NCI-H187 treated with DMSO at 0.1 percent for 48 hours (cell line): Measurements from ENCODE around the gene TLK1.

Experiments
- DNase-seq: peaks from one replicate; lab custom pipeline; 2025; lab: John Stamatoyannopoulos, UW

Gene TLK1

GRCh38 chr2:170997893-170998597, 162.6 kb downstream of the TLK1 start:
- DNase-seq = no peak

DNA sequence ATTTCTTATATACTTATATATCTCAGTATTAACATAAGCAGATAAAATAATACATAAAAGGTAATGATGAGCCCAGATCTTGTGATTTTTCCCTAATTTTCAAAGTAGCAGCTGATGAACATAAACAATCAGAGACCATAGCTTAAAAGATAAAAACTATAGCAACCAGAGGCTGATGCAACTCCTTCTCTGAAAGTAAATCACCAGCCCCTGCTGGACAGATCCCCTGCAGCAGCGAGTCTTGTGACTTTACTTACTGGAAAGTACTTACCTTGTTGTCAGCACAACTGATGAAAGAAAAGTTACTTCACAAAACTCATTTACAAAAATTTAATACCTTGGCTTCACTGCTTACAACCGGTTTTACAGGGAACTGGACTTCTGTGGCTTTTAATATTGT, 164.4 kb downstream of the TLK1 start:
- no peak for DNase-seq

DNA sequence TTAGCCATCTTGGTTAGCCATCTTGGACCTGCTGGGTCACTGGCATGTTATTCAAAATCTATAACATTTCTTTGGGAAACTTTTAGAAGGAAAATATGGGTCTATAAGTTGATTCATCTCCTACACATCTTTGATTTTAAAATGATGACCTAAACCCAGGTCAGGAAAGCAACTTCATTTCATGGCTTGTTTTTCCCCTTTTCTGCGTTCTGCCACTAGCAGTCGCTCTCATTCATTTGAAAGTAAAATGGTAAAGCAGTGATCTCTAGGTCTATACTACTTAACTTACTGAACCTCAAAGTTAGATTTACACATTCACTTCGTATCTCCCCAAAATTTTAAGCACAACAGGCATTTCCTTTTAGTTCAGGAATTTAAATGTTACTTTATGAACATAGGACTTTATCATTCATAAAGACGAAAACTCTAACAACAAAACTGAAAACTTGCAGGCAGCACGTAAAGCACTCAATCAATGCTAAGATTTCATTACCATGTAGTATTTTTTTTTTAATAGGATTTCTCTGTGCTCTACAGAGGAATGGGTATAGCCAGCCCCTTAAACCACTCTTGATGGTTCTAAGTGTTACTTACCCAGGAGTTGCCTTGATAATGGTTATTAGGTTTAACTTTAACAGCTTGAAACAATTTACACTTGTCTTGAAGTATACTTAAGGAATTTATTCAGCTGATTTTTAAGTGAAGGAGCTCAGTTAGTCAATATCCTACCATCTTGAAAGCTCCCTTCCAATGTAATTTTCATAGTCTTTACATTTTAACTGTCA, 169.1 kb downstream of the TLK1 start:
- DNase-seq = no peak

DNA sequence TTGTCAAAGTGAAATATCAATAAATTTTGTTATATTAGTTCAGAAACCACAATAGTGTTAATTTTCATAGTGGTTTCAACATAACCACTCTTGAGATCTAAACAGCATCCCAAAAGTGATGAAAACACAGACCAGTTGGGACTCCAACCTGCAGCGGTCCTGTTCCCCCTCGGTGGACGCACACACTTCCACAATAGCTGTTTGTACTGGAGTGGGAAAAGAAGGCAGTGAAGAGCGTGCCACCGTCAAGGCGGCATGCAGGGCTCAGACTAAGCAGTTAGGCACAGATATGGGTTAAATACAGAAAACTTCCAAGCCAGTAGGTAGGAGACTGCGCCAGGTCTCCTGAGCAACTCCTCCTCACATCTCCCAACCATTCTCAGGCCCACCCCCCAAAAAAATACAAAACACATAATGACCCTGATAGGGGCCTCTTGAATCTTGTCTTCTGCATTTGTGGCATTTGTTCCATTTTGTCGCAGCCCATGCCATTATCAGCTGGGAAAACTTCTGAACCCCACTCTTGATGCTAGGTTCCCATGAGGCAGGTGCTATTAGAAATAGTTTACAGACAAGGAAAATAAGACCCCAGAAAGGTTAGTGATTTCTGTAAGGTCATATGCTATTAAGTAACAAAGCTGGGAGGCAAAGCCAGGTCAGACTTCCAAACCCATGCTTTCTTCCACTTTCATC, 174.0 kb downstream of the TLK1 start:
- DNase-seq = no peak

- no peak for DNase-seq
Measured at GRCh38 chr2:170985407-170985806, 175.3 kb downstream of the TLK1 start.

GRCh38 chr2:170984079-170984478, 176.6 kb downstream of the TLK1 start:
- DNase-seq = no peak

DNA sequence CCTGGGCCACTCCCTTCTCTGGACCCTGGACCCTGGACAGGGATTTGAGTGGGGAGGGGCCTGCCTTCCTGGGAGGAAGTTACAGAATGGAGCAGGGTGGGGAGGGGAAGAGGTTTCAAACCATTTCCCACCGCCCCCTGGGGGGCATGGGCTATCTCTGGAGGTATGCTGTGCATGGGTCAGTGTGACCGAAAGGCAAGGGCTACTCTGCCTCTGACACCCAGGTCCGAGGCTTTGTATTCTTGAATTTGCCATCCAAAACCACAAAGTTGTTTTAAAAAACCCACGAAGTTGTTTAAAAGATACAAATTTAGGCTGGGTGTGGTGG, 184.8 kb downstream of the TLK1 start:
- DNase-seq = no peak

- DNase-seq = no peak
Measured at GRCh38 chr2:170975127-170975942, 185.4 kb downstream of the TLK1 start.

- no peak for DNase-seq
Measured at GRCh38 chr2:170974304-170974993, 186.2 kb downstream of the TLK1 start.

DNA sequence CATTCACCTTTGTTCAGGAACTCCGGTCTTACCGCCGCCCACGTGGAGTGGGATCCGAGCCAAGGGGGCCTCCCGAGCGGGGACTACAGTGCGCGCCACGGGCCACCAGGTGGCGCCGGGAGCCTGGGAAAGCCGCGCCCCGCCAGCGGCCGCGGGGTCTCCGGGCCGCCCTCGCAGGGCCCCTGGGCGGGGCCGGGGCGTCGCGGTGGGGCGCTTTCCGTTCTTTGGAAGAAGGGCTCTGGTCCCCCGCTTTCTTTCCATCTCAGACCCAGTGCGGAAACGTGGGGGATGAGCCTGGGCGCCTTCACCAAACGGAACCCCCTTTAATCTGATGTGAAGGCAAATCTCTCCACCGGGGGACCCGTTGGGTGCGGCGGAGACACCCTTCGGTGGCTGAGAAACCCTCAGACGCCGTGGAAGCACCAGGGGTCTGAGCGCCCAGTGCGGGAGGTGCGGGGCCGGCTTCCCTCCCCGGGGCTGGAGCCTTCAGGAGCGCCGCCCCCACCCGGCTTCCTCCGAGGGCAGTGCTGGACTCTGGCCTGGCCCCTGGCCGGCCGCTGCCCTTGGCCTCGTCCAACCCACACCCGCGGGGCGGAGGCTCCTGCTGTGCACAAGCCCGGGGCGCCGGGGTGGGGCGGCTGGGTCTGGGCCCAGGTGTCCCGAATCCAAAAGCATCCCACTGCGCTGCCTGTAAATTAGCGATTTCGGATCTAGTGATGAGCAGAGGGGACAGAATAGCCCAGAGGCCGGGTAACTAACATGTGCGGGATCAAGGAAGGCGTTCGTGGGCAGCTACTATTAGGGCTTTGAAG, 187.0 kb downstream of the TLK1 start:
- DNase-seq = no peak

- DNase-seq = no peak
Measured at GRCh38 chr2:170973225-170973491, 187.5 kb downstream of the TLK1 start.

DNA sequence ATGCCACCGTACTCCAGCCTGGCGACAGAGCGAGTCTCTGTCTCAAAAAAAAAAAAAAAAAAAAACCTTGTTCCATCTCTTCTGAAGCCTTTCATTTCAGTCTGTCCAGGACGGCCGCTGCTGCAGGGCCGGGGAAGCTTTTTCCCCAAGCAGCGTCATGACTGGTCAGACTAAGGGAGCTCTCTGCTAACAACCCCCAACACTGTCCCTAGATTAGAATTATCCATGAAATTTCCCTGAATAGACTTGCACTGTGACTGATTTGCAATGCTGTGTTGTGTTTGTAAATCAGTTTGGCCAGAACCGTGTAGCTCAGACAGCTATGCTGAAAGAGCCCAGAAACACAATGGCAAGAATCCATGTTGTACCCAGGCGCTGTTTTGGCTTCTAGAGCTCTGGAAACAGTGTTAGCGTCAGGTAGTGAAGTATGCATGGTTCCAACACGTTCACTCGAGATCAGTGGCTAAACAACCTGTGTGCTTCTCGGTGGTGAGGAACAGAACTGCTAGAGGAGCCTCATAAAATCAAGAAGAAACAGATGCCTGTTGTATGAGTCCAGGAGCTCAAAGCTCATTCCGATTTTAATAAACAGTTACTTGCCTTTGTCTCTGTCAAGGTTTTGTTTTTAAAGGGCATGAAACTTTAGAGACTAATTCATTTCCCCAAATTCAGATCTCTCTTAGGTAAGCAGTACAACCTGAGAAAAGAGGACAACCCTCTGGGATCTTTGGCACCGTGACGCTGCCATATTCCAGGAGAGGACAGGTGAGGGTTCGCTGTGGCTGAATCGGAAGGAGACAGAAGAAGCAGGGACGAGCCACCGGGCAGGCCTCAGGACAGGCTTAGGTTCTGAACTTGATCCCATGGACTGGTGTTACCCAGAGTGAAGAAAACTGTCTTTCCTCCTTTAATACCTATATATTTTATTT, 188.1 kb downstream of the TLK1 start:
- DNase-seq = no peak

DNA sequence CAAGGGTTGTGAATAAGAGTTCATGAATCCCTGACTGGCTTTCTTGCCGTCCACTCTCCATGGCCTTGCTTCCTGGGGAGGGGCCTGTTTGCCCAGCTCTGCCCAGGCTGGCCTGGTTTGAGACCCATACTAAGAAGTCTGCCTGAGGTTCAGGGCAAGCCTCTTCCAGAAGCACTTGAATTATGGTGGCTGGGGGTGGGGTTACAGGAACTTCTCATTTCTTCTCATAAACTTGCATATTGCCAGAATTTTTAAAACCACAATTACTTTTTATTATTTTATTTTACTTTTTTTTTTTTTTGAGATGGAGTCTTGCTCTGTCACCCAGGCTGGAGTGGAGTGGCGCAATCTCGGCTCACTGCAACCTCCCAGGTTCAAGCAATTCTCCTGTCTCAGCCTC, 189.6 kb downstream of the TLK1 start:
- DNase-seq = no peak

GRCh38 chr2:170969872-170970496, 190.7 kb downstream of the TLK1 start:
- no peak for DNase-seq

- DNase-seq = no peak
Measured at GRCh38 chr2:170969030-170969429, 191.7 kb downstream of the TLK1 start.

DNA sequence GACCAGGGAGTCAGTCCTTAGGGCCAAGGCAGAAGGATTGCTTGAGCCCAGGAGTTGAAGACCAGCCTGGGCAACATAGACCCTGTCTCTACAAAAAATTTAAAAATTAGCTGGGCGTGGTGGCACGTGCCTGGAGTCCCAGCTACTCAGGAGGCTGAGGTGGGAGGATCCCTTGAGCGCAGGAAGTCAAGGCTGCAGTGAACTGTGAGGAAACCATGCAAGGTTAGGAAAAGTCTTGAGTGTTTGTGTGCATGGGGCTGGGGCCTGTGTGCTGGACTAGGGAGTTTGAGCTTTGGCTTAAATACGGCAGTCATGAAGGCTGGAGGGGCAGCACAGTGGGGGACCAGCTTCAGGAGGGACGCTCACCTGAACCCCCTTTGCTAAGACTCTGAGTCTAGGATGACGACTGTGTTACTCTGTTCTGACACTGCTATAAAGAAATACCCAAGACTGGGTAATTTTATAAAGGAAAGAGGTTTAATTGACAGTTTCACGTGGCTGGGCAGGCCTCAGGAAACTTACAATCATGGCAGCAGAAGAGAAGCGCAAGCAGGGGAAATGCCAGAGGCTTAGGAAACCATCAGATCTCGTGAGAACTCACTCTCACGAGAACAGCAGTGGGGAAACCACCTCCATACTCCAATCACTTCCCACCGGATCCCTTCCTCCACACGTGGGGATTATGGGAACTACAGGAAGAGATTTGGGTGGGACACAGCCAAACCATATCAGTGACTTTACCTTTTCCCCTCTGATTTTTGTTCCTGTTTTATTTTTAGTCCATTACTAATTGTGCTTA, 192.3 kb downstream of the TLK1 start:
- no peak for DNase-seq

- DNase-seq = no peak
Measured at GRCh38 chr2:170967553-170967952, 193.1 kb downstream of the TLK1 start.

DNA sequence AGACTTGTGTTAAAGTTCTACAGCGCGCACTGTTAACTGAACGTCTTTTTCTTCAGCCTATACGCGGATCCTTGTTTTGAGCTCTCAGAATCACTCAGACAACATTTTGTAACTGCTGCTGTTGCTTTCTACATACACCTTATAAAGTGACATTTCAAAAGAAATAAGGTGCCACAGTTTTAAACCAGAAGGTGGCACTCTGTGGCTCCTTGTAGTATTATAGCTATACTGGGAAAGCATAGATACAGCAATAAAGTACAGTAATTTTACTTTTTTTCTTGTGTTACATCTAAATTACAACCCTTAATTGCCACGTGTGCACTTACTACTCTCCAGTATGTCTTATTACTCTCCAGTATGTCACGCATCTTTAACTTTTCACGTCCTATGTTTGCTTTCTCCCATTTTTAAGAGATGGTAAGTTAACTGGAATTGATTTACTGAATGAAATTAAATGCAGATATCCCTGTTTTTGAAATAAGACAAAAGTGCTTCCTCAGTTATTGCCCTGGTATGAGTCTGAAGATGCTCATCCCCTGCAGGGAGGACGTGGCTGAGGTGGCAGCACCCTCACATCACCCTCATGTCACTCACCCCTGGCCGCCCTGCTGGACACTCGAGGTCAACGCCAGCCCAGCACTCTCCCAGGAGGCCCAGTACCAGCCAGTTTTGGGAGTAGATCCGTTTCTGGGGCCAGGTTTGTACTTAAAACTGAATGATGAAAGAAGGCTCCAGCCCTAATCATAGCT, 193.9 kb downstream of the TLK1 start:
- DNase-seq = no peak
